Loucy (cell line): ENCODE results near the gene CRADD.

Source experiments
- H2AFZ ChIP-seq: fragments of 200-600 bp; sonication (generic); 2 replicates; pipeline ENCODE4 v1.6.0; 2016; ENCODE audit warnings: antibody characterized with exemption, mild to moderate bottlenecking, low read length, moderate library complexity
- H3F3A ChIP-seq: fragments of 200-600 bp; 2 replicates; pipeline ENCODE4 v1.6.0; 2016; ENCODE audit warnings: antibody characterized with exemption, low read depth, mild to moderate bottlenecking
- H3K27me3 ChIP-seq: fragments of 200-600 bp; sonication (generic); 2 replicates; pipeline ENCODE4 v1.6.1; 2014; ENCODE audit warnings: low read length, mild to moderate bottlenecking; ENCODE audit not compliant: insufficient read depth, poor library complexity, severe bottlenecking
- H3K36me3 ChIP-seq: fragments of 200-600 bp; sonication (generic); 2 replicates; pipeline ENCODE4 v1.6.1; 2016; ENCODE audit warnings: low read length; ENCODE audit not compliant: insufficient read depth
- H3K4me1 ChIP-seq: fragments of 200-600 bp; sonication (generic); 2 replicates; pipeline ENCODE4 v1.5.1; 2014; ENCODE audit warnings: low read length, mild to moderate bottlenecking; ENCODE audit not compliant: insufficient read depth, poor library complexity, severe bottlenecking
- H3K4me2 ChIP-seq: fragments of 200-600 bp; sonication (generic); 2 replicates; pipeline ENCODE4 v1.6.0; 2014; ENCODE audit warnings: antibody characterized with exemption, low read length, low read depth, mild to moderate bottlenecking; ENCODE audit not compliant: poor library complexity, severe bottlenecking
- H3K4me3 ChIP-seq: fragments of 200-600 bp; sonication (generic); 2 replicates; pipeline ENCODE4 v1.5.1; 2014; ENCODE audit warnings: low read length, mild to moderate bottlenecking, mixed read lengths; ENCODE audit not compliant: poor library complexity, severe bottlenecking
- H3K79me2 ChIP-seq: fragments of 200-600 bp; sonication (generic); 2 replicates; pipeline ENCODE4 v1.6.1; 2014; ENCODE audit warnings: low read length; ENCODE audit not compliant: insufficient read depth
- H3K9ac ChIP-seq: fragments of 200-600 bp; sonication (generic); 2 replicates; pipeline ENCODE4 v1.6.0; 2014; ENCODE audit warnings: mild to moderate bottlenecking, low read depth, low read length, moderate library complexity; ENCODE audit not compliant: poor library complexity, severe bottlenecking
- H3K9me2 ChIP-seq: fragments of 200-600 bp; sonication (generic); replicated peaks from 2 replicates; pipeline ENCODE4 v1.6.1; 2016; ENCODE audit warnings: low read depth, low read length, mixed read lengths
- H3K9me3 ChIP-seq: fragments of 200-600 bp; sonication (generic); 2 replicates; pipeline ENCODE4 v1.6.1; 2014; ENCODE audit warnings: mild to moderate bottlenecking, antibody characterized with exemption, low read length, low read depth; ENCODE audit not compliant: insufficient read depth
- H4K20me1 ChIP-seq: fragments of 200-600 bp; sonication (generic); 2 replicates; pipeline ENCODE4 v1.6.0; 2014; ENCODE audit warnings: antibody characterized with exemption, low read length, mild to moderate bottlenecking; ENCODE audit not compliant: insufficient read depth, poor library complexity, severe bottlenecking
- EZH2phosphoT487 ChIP-seq: fragments of 200-600 bp; IDR thresholded peaks from 2 replicates; pipeline ENCODE4 v1.6.1; 2018; ENCODE audit warnings: antibody characterized with exemption, mild to moderate bottlenecking, moderate library complexity, borderline replicate concordance
- TF ChIP-seq, protein P1 (sequence below): fragments of 200-600 bp; sonication (generic); conservative IDR thresholded peaks from 2 replicates; pipeline ENCODE4 v1.5.1; 2014; ENCODE audit warnings: mild to moderate bottlenecking, antibody characterized with exemption, low read length

CRADD gene

GRCh38 chr12:93851257-93851671 lies 174.1 kb downstream of the CRADD start:
- TF ChIP-seq, protein P1, sequence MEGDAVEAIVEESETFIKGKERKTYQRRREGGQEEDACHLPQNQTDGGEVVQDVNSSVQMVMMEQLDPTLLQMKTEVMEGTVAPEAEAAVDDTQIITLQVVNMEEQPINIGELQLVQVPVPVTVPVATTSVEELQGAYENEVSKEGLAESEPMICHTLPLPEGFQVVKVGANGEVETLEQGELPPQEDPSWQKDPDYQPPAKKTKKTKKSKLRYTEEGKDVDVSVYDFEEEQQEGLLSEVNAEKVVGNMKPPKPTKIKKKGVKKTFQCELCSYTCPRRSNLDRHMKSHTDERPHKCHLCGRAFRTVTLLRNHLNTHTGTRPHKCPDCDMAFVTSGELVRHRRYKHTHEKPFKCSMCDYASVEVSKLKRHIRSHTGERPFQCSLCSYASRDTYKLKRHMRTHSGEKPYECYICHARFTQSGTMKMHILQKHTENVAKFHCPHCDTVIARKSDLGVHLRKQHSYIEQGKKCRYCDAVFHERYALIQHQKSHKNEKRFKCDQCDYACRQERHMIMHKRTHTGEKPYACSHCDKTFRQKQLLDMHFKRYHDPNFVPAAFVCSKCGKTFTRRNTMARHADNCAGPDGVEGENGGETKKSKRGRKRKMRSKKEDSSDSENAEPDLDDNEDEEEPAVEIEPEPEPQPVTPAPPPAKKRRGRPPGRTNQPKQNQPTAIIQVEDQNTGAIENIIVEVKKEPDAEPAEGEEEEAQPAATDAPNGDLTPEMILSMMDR, result no peak
- TF ChIP-seq EZH2phosphoT487, result peak; percentile 40; the same call in 1 of the 2 replicates
- peak overlapping the region; percentile 69 for H3K4me2 ChIP-seq

GRCh38 chr12:93852173-93852591 lies 175.0 kb downstream of the CRADD start:
- H4K20me1 ChIP-seq, result no peaks in the 10 kb centered on the region
- H3K4me2 ChIP-seq, result peak overlapping the region; percentile 69
- H3K9ac ChIP-seq, result no peak overlapping the region
- H3K9me3 ChIP-seq, result no peaks in the 10 kb centered on the region
- peaks cover 60% of the 10 kb centered on the region for H3K4me1 ChIP-seq
- no peaks in the 10 kb centered on the region; the same call in 1 of the 2 replicates for H3F3A ChIP-seq
- H2AFZ ChIP-seq, result no peak overlapping the region
- no peaks in the 10 kb centered on the region for H3K27me3 ChIP-seq
- H3K4me3 ChIP-seq, result no peak overlapping the region
- H3K36me3 ChIP-seq, result no peaks in the 10 kb centered on the region
- no peak for TF ChIP-seq EZH2phosphoT487
- TF ChIP-seq, protein P1, result no peak
- H3K9me2 ChIP-seq, result no peaks in the 10 kb centered on the region
- no peaks in the 10 kb centered on the region for H3K79me2 ChIP-seq

More at GRCh38 chr12:93851257-93851671, 174.1 kb downstream of the CRADD start:
- H3K27me3 ChIP-seq, result no peaks in the 10 kb centered on the region
- no peaks in the 10 kb centered on the region for H3K79me2 ChIP-seq
- H3K36me3 ChIP-seq, result no peaks in the 10 kb centered on the region
- H4K20me1 ChIP-seq, result no peaks in the 10 kb centered on the region
- no peaks in the 10 kb centered on the region for H3K9me3 ChIP-seq
- H3K4me3 ChIP-seq, result peak overlapping the region; percentile 23
- no peaks in the 10 kb centered on the region; the same call in 1 of the 2 replicates for H3F3A ChIP-seq
- no peak overlapping the region for H3K9ac ChIP-seq
- peaks cover 55% of the 10 kb centered on the region for H3K4me1 ChIP-seq
- peak overlapping the region; percentile 9; the same call in 1 of the 2 replicates for H2AFZ ChIP-seq
- H3K9me2 ChIP-seq, result no peaks in the 10 kb centered on the region

DNA sequence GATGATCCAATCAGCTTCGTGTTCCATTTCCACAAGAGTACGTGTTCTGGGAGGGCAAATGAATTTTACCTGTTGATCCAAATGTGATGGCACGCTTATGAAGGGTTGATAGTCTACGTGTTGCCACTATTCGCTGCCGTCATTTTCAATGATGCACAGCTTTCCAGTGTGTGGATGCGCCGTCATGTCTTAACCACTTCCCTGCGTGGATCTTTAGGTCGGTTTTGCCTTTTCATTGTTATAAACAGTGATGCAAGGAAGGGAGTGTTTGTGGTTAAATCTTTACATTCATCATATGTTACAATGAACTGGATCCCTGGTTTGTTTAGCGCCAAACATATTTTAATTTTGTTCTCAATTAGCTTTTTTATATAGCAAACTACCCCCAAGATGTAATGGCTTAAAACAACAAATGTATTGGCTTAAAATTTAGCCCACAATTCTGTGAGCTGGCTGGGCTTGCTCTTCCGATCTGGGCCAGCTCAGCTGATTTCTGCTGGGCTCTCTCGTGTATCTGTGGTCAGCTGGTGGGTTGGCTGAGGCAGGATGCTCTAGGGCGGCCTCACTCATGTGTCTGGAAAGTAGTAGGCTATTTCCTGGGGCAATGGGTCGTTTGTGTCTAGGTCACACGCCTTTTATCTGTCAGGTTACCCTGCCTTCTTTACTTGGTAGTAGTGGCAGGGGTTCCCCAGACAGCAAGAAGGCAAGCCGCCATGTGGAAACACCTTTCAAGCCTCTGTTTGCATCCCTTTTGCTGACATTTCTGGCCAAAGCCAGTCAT lies 176.7 kb downstream of the CRADD start:
- no peaks in the 10 kb centered on the region for H3K27me3 ChIP-seq
- H4K20me1 ChIP-seq, result no peaks in the 10 kb centered on the region
- no peaks in the 10 kb centered on the region; the same call in 1 of the 2 replicates for H3F3A ChIP-seq
- H2AFZ ChIP-seq, result no peak overlapping the region
- H3K9me3 ChIP-seq, result no peaks in the 10 kb centered on the region
- no peaks in the 10 kb centered on the region for H3K9me2 ChIP-seq
- H3K79me2 ChIP-seq, result no peaks in the 10 kb centered on the region
- no peak for TF ChIP-seq EZH2phosphoT487
- TF ChIP-seq, protein P1, result no peak
- no peak overlapping the region for H3K9ac ChIP-seq
- H3K4me3 ChIP-seq, result no peak overlapping the region
- peak overlapping the region; percentile 52 for H3K4me2 ChIP-seq
- H3K4me1 ChIP-seq, result peaks cover 51% of the 10 kb centered on the region
- H3K36me3 ChIP-seq, result no peaks in the 10 kb centered on the region
